Large intestine (tissue), 3 donors: ENCODE data around the gene CHRDL2. TPM values are rescaled to one million over a fixed set of nuclear protein-coding genes. Genes with fewer than 3 reads are reported as not detected.
A peak's percentile ranks its signal among the peaks of the same experiment; 100 is the strongest.

Source experiments
- DNase-seq, 2 donors: peaks; one replicate each; pipeline versions ENCODE4 v3.0.0 to v3.0.0-alpha.2; 2013
- H3K27ac ChIP-seq: one replicate; pipeline ENCODE4 v1.5.1; 2013; ENCODE audit warnings: low read length
- H3K27me3 ChIP-seq: 2 replicates; pipeline ENCODE4 v1.6.1; 2013; ENCODE audit warnings: low read length; ENCODE audit not compliant: control insufficient read depth, insufficient read depth
- H3K36me3 ChIP-seq: 2 replicates; pipeline ENCODE4 v1.6.1; 2013; ENCODE audit warnings: low read length; ENCODE audit not compliant: control insufficient read depth, insufficient read depth
- H3K4me1 ChIP-seq: one replicate; pipeline ENCODE4 v1.6.1; 2013; ENCODE audit warnings: low read length; ENCODE audit not compliant: control insufficient read depth, insufficient read depth
- H3K4me3 ChIP-seq: one replicate; pipeline ENCODE4 v1.5.1; 2013; ENCODE audit warnings: low read length
- H3K9me3 ChIP-seq: one replicate; pipeline ENCODE4 v1.6.1; 2013; ENCODE audit warnings: mild to moderate bottlenecking, low read depth, low read length, moderate library complexity; ENCODE audit not compliant: control insufficient read depth
- WGBS: methylation state at CpG from one replicate; pipeline ENCODE4 v1.1.5; 2013; ENCODE audit warnings: low lambda C conversion rate; ENCODE audit not compliant: insufficient coverage; 5-methylcytosine and 5-hydroxymethylcytosine counted together
- polyA plus RNA-seq: library from polyadenylated mRNA; unstranded; fragments of 120-200 nt; gene quantifications from one replicate; pipeline ENCODE4 v1.2.1, GENCODE V29; 2013

Gene CHRDL2
- polyA plus RNA-seq, 1 donor = 2.4 TPM

DNA sequence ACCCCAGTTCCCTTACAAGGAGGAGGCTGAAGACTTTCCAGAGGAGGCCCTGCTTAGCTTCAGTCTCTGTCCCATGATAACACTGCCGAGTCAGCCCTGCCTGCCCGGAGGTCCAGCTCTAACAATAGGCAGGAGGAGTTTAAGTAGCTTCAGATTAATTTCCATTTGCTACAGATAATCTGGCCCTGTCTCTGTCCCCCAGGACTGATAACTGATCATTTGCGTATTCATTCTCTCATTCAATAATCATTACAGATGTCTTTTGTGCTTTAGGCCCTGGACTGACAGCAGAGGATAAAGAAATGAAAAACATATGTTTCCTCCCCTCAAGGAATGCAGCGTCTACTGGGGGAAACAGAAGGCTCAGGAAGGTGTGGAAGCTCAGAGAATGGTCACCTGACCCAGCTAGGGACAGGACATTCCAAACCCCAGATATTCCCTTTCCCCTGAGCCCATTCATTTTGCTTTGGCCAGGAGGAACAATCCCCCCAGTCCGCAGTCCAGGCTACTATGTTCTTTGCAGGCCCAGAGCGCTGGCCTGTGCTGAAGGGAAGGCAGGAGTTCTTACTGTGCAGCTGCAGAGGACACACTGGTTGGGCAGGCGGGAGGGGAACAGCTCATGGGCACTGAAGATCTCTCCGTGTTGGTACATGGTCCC lies 20.8 kb downstream of the CHRDL2 start:
- 80% methylated on average over 1 of the region's 8 CpGs for WGBS
- peak overlapping the region; percentile 8 for H3K27ac ChIP-seq
- H3K27me3 ChIP-seq = no peaks in the 10 kb centered on the region
- no peaks in the 10 kb centered on the region for H3K9me3 ChIP-seq
- H3K36me3 ChIP-seq = no peaks in the 10 kb centered on the region
- DNase-seq = peak; percentile 55 to 67
- peaks cover 29% of the 10 kb centered on the region for H3K4me1 ChIP-seq
- H3K4me3 ChIP-seq = no peak overlapping the region

DNA sequence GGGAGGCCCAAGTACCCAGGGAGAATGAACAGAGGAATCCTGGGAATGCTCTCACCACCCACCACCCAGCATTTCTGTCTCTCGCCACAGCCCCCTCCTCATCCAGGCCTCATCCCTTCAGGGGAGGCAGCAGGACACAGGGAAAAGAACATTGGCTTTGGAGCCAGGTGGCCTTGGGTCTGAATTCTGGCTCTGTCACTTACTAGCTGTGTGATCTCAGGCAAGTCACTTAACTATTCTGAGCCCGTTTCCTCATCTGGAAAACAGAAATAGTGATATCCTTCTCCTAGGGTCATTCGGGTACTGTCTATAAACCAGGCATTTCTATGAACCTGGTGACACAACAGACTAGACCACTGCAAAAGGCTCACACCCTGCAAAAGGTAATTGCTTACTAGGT lies 22.1 kb downstream of the CHRDL2 start:
- H3K4me3 ChIP-seq = no peak overlapping the region
- no peaks in the 10 kb centered on the region for H3K36me3 ChIP-seq
- WGBS = 83% methylated on average over 1 of the region's 3 CpGs
- no peaks in the 10 kb centered on the region for H3K27me3 ChIP-seq
- no peak for DNase-seq
- no peaks in the 10 kb centered on the region for H3K9me3 ChIP-seq
- peaks cover 29% of the 10 kb centered on the region for H3K4me1 ChIP-seq
- no peak overlapping the region for H3K27ac ChIP-seq

DNA sequence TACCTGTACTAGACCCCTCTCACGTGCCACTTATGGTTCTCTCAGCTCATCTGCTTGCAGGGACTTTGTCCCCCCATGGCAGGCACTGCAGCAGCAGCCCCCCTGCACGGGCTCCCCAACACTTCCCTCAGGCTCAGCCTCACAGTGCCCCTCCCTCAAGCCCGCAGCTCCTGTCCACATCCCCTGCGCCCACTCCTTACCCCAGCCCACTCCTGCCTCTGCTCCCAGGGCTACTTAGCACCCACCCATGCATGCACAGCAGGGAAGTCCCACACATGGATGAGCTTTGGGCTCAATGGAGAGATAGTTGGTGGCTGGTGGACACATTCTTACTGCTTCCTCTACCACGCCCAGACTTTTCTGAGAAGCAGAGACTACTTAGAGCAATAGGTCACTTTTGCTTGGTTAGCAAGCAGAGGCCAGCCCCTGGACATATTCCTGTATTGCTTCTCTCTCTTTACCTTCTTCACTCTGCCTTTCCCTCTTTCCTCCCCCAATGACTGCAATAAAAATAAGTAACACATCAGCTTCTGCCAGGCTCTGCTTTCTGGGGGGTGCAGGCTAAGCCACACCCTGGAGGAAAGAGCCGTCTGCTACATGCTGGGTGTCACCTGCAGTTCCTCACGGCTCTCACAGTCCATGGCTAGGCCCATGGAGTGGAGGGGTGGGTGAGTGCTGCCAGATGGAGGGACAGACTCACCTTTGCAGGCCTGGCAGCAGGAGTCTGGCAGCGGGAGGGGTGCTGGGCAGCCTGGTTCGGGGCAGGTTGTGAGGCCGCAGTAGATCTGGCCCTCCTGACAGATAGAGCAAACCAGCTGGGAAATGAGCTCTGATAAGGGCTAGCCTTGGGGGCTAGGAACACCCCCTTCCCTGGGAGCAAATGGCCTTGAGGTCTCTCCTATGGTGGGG lies 23.4 kb downstream of the CHRDL2 start:
- peak overlapping the region; percentile 57 for H3K27ac ChIP-seq
- H3K36me3 ChIP-seq = no peaks in the 10 kb centered on the region
- WGBS = no CpG with 5 or more reads among the region's 10 CpGs
- peak; percentile 75 to 83 for DNase-seq
- H3K9me3 ChIP-seq = no peaks in the 10 kb centered on the region
- no peaks in the 10 kb centered on the region for H3K27me3 ChIP-seq
- H3K4me3 ChIP-seq = no peak overlapping the region
- H3K4me1 ChIP-seq = peaks cover 29% of the 10 kb centered on the region

DNA sequence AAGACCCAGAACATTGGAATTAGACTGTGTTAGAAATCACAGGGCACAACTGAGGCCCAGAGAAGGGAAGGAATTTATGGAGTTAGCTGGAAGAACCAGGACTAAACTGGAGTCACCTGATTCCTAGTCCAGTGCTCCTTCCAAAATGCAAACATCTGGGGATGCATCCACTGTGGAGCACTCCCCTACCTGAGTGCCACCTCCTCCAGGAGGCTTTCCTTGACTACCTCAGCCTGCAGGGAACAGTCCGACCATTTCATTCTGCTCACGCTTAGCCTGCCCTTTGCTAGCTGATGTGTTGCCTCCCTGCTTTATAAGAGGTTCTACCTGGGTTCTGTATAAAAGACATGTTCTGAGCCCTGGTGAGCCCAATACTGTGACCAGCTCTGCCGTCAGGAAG lies 24.0 kb downstream of the CHRDL2 start:
- no peaks in the 10 kb centered on the region for H3K36me3 ChIP-seq
- WGBS = no CpG with 5 or more reads among the region's 3 CpGs
- DNase-seq = no peak
- H3K4me1 ChIP-seq = peaks cover 31% of the 10 kb centered on the region
- H3K27me3 ChIP-seq = no peaks in the 10 kb centered on the region
- peak overlapping the region; percentile 57 for H3K27ac ChIP-seq
- no peaks in the 10 kb centered on the region for H3K9me3 ChIP-seq
- no peak overlapping the region for H3K4me3 ChIP-seq

DNA sequence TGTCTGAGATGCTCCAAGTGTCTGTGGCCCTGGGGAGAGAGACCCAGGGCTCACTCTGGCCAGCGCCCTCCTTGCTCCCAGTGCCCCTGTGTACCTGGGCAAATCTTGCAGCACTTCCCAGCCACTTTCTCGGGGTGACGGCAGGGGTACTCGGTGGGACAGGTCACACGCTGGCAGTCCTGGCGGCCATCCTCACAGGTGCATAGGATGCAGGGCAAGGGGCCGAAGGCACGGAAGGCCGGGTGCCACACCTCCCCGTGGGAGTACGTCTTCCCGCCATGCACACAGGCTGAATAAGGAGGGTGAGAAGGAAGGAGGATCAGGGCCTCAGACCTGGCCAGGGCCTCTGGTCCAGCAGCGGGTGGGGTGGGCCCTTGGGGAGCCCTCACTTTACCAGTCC lies 28.0 kb downstream of the CHRDL2 start:
- Histone ChIP-seq H3K4me3 (no peak overlapping the region), H3K36me3 (no peaks in the 10 kb centered on the region), H3K27me3 (no peaks in the 10 kb centered on the region), H3K9me3 (no peaks in the 10 kb centered on the region), H3K4me1 (peaks cover 16% of the 10 kb centered on the region), H3K27ac (no peak overlapping the region)
- no peak for DNase-seq
- WGBS = no CpG with 5 or more reads among the region's 13 CpGs

DNA sequence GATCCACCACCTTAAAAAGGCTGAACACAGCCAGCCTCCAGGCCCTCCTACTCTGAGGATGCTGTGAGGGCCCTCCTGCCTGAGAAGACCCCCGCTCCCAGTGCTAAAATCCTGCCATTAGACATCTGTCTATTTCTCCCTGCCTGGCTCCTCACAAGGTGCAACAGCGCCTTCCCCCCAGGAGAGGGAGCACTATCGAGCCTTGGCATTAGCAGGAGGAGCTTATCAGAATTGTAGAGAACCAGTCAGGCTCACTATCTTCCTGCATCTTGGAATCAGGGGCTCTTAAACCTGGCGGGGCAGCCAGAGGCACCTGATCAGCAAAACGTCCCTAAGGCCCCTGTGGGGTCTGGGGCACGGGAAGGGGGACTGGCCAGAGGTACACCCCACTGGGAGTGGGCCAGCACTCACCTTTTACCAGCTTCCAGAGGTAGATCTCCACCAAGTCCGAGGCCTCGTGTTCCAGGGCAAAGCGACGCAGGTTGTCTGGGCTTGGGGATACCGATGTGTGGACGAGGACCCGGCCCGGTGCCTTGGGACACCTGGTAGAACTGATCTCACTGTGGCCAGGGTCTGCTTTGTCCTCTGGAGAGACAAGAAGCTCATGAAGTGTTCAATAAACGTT lies 28.7 kb downstream of the CHRDL2 start:
- peak; percentile 48 to 50 for DNase-seq
- Histone ChIP-seq H3K4me3 (no peak overlapping the region), H3K36me3 (no peaks in the 10 kb centered on the region), H3K9me3 (no peaks in the 10 kb centered on the region), H3K27ac (no peak overlapping the region), H3K4me1 (peaks cover 9% of the 10 kb centered on the region), H3K27me3 (no peaks in the 10 kb centered on the region)
- no CpG with 5 or more reads among the region's 15 CpGs for WGBS

DNA sequence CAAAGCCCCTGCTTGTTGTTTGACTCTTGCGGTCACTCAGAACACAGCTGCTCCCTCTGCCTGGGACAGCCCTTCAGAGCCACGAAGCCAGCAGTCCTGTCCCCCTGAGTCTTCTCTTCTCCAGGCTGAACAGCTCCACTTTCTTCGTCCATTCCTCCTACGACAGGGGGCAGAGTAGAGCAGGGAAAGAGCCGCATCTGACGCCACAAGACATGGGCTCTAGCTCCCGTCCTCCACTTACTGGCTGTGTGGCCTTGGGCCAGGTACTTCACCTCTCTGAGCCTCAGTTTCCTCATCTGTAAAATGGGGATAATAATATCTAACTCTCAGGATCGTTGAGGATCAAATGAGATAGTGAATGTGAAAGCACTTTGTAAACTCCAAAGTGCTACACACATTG lies 29.9 kb downstream of the CHRDL2 start:
- H3K4me3 ChIP-seq = no peak overlapping the region
- no peaks in the 10 kb centered on the region for H3K36me3 ChIP-seq
- peaks cover 7% of the 10 kb centered on the region for H3K27me3 ChIP-seq
- peaks cover 2% of the 10 kb centered on the region for H3K4me1 ChIP-seq
- DNase-seq = no peak
- no CpG with 5 or more reads among the region's 8 CpGs for WGBS
- H3K9me3 ChIP-seq = no peaks in the 10 kb centered on the region
- no peak overlapping the region for H3K27ac ChIP-seq

DNA sequence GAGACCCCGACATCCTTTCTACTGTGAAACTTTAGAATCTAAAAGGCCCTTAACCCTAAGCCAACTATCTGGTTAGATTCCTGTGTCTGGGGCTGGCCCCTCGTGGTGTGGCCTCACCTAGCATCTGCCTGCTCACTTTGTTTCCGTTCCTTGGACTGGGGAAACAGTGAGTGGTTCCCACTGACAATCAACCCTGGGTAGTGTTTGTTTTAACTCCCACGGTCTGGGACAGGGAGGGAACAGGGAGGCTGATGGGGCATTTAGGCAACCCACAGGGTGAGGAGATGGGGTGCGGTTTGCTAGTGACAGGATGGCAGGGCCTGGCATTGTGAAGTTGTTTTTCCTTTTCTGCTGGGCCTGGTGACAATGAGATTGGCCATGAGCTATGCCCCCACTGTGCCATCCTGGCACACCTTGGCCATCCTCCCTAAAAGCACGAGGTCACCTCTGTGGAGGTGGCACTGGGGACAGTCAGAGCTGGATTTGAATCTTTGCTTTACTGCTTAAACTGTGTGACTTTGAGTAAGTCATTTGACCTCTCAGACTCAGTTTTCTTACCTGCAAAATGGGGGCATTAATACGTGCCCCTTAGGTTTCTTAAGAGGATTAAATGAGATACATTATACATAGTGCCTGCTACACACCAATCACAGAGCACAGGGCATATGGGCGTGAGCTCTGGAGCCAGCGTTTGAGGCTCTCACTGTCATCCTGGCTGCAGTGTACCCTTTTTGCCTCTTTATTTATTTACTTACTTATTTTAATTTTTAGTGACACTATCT lies 31.4 kb downstream of the CHRDL2 start:
- no peaks in the 10 kb centered on the region for H3K36me3 ChIP-seq
- H3K27ac ChIP-seq = no peak overlapping the region
- H3K4me1 ChIP-seq = peaks cover 2% of the 10 kb centered on the region
- no peaks in the 10 kb centered on the region for H3K9me3 ChIP-seq
- 48% methylated on average over 2 of the region's 9 CpGs for WGBS
- H3K4me3 ChIP-seq = no peak overlapping the region
- H3K27me3 ChIP-seq = peaks cover 7% of the 10 kb centered on the region
- DNase-seq = no peak

DNA sequence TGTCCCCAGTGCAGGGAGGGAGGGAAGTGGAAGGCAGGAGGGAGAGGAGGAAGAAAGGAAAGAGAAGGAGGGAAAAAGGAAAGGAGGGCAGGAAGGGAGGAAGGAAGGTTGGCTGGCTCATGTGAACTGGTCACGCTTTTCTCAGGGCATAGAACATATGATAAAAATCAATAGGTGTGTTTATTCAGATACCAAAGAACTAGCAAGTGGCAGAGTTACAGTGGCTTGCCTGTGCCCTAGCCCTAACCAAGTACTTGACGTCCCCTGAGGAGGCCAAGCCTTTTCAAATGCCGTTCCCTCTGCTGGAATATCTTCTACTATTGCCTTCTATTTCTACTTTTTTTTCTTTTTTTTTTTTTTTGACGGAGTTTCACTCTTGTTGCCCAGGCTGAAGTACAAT lies 33.5 kb downstream of the CHRDL2 start:
- peak in 1 of 2 donors; percentile 37 for DNase-seq
- no CpG with 5 or more reads among the region's 4 CpGs for WGBS
- Histone ChIP-seq H3K36me3 (no peaks in the 10 kb centered on the region), H3K4me3 (no peak overlapping the region), H3K27me3 (peaks cover 7% of the 10 kb centered on the region), H3K9me3 (no peaks in the 10 kb centered on the region), H3K27ac (no peak overlapping the region), H3K4me1 (peaks cover 2% of the 10 kb centered on the region)
